ENCODE measurements around the gene ATP9B. TPM values are rescaled to one million over a fixed set of nuclear protein-coding genes. Genes with fewer than 3 reads are reported as not detected.

The ATP9B gene
- total and polyA plus RNA-seq, 8 donors, result 29.2 to 41.5 (median 38.3) TPM

- DNase-seq, result no peak
- ATAC-seq, result no peak
- no peaks in the 10 kb centered on the region for H3K9me3 ChIP-seq
- H3K36me3 ChIP-seq, result peaks cover 0 to 26% of the 10 kb centered on the region in 2 donors
- TF ChIP-seq CTCF (IDR thresholded peaks at IDR 0.05), result no peak
- no peaks in the 10 kb centered on the region for H3K4me1 ChIP-seq
- H3K27me3 ChIP-seq, result no peaks in the 10 kb centered on the region
- no peak overlapping the region for H3K4me3 ChIP-seq
- H3K27ac ChIP-seq, result no peak overlapping the region
- intact Hi-C loops (cut with DNase I), result no loop called here
These were observed 136.0 kb downstream of the ATP9B start for GRCh38 chr18:79204889-79205807.

- Histone ChIP-seq H3K9me3 (no peaks in the 10 kb centered on the region), H3K4me1 (no peaks in the 10 kb centered on the region), H3K27ac (no peak overlapping the region), H3K36me3 (peaks cover 0 to 26% of the 10 kb centered on the region in 2 donors), H3K27me3 (no peaks in the 10 kb centered on the region), H3K4me3 (no peak overlapping the region)
- ATAC-seq, result no peak
- intact Hi-C loops (cut with DNase I), result no loop called here
- no peak for DNase-seq
- TF ChIP-seq CTCF (IDR thresholded peaks at IDR 0.05), result no peak
These were observed 137.2 kb downstream of the ATP9B start for GRCh38 chr18:79206444-79206843.

GRCh38 chr18:79208906-79209305 is 139.7 kb downstream of the ATP9B start:
- Histone ChIP-seq H3K27me3 (no peaks in the 10 kb centered on the region), H3K27ac (no peak overlapping the region), H3K9me3 (no peaks in the 10 kb centered on the region), H3K4me1 (no peaks in the 10 kb centered on the region), H3K36me3 (peaks cover 0 to 26% of the 10 kb centered on the region in 2 donors), H3K4me3 (no peak overlapping the region)
- TF ChIP-seq CTCF (IDR thresholded peaks at IDR 0.05), result no peak
- intact Hi-C loops (cut with DNase I), result no loop called here
- DNase-seq (no peak), ATAC-seq (no peak)

- Histone ChIP-seq H3K27me3 (no peaks in the 10 kb centered on the region), H3K36me3 (peaks cover 0 to 26% of the 10 kb centered on the region in 2 donors), H3K4me3 (no peak overlapping the region), H3K4me1 (no peaks in the 10 kb centered on the region), H3K9me3 (no peaks in the 10 kb centered on the region), H3K27ac (no peak overlapping the region)
- ATAC-seq (no peak), DNase-seq (no peak)
- intact Hi-C loops (cut with DNase I), result no loop called here
- TF ChIP-seq CTCF (IDR thresholded peaks at IDR 0.05), result no peak
These were observed 141.1 kb downstream of the ATP9B start for GRCh38 chr18:79210002-79210910.

- no peak for TF ChIP-seq CTCF (IDR thresholded peaks at IDR 0.05)
- Histone ChIP-seq H3K27me3 (no peaks in the 10 kb centered on the region), H3K4me1 (no peaks in the 10 kb centered on the region), H3K4me3 (no peak overlapping the region), H3K9me3 (no peaks in the 10 kb centered on the region), H3K27ac (no peak overlapping the region), H3K36me3 (peaks cover 0 to 25% of the 10 kb centered on the region in 2 donors)
- ATAC-seq, result no peak
- intact Hi-C loops (cut with DNase I), result no loop called here
- DNase-seq, result no peak
These were observed 142.7 kb downstream of the ATP9B start for GRCh38 chr18:79211844-79212243.
